Right atrium auricular region (tissue), 2 donors: ENCODE data around the gene NCOA1. TPM values are rescaled to one million over a fixed set of nuclear protein-coding genes. Genes with fewer than 3 reads are reported as not detected.
"Not testable (repeated sequence)": the region's sequence is repeated elsewhere in the genome, so short reads cannot be mapped to it uniquely, and the experiment has no call there.

ENCODE experiments used
- DNase-seq: peaks from one replicate; pipeline ENCODE4 v3.0.0-alpha.2; 2019; ENCODE audit warnings: low spot score
- H3K27ac ChIP-seq, 2 donors: fragments of 200-600 bp; sonication (generic); 1 replicate in 1 of 2; 2 replicates in 1 of 2; pipeline ENCODE4 v1.5.1; 2016 to 2019
- H3K27me3 ChIP-seq, 2 donors: fragments of 200-600 bp; sonication (generic); one replicate each; pipeline versions ENCODE4 v1.5.1 to v1.6.0; 2017 to 2019
- H3K36me3 ChIP-seq: fragments of 200-600 bp; sonication (generic); one replicate; pipeline ENCODE4 v1.5.1; 2016
- H3K4me1 ChIP-seq, 2 donors: fragments of 200-600 bp; sonication (generic); one replicate each; pipeline versions ENCODE4 v1.5.1 to v1.6.0; 2017 to 2019
- H3K4me3 ChIP-seq, 2 donors: fragments of 200-600 bp; sonication (generic); 1 replicate in 1 of 2; 2 replicates in 1 of 2; pipeline ENCODE4 v1.5.1; 2017 to 2019; ENCODE audit warnings: mild to moderate bottlenecking in 1 of 2, moderate library complexity in 1 of 2
- H3K9me3 ChIP-seq, 2 donors: fragments of 200-600 bp; sonication (generic); one replicate each; pipeline ENCODE4 v1.5.1; 2019
- total RNA-seq, 2 donors: library from RNA; depleted of rRNA; stranded (reverse); fragments of >200 nt; gene quantifications; one replicate each; pipeline ENCODE4 v1.1.0, GENCODE V29; 2016
- TF ChIP-seq, protein P1 (sequence below), 2 donors: fragments of 200-600 bp; sonication (generic); IDR thresholded peaks; one replicate each; pipeline ENCODE4 v1.5.1; 2019; ENCODE audit warnings: antibody characterized with exemption in 2 of 2

NCOA1 gene
- total RNA-seq, 2 donors from 2014 or later, result 33.8 to 43.6 TPM

DNA sequence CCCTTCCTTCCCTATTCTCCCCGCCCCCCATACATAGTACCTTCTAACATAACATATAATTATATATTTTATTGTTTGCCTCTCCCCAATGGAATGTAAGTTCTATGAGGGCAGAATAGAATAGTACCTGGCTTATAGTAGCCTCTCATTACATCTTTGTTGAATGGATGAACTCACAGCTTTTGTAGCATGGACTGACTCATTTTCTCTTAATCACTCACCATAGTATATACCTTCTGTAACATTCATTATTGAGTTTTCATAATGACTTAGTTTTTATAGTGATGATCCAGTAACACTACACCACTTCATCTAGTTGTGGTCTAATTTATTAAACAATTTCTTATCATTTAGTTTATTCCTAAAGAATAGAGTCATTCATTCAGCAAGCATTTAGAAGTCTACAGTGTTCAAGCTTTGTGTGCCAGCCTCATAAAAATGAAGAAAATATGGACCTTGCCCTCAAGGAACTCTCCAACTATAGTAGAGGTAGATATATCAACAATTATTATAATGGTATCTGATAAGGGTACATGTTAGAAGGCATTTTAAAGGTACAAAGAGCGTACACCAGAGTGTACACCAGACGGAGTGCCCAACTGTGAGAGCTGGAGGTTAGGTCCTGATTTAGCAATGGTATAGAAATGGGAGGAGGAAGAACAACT lies 31.1 kb downstream of the NCOA1 start:
- TF ChIP-seq, protein P1, sequence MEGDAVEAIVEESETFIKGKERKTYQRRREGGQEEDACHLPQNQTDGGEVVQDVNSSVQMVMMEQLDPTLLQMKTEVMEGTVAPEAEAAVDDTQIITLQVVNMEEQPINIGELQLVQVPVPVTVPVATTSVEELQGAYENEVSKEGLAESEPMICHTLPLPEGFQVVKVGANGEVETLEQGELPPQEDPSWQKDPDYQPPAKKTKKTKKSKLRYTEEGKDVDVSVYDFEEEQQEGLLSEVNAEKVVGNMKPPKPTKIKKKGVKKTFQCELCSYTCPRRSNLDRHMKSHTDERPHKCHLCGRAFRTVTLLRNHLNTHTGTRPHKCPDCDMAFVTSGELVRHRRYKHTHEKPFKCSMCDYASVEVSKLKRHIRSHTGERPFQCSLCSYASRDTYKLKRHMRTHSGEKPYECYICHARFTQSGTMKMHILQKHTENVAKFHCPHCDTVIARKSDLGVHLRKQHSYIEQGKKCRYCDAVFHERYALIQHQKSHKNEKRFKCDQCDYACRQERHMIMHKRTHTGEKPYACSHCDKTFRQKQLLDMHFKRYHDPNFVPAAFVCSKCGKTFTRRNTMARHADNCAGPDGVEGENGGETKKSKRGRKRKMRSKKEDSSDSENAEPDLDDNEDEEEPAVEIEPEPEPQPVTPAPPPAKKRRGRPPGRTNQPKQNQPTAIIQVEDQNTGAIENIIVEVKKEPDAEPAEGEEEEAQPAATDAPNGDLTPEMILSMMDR (IDR thresholded peaks at IDR 0.05), result no peak
- H3K4me1 ChIP-seq, result peaks cover 0 to 17% of the 10 kb centered on the region in 2 donors
- H3K4me3 ChIP-seq, result no peak overlapping the region
- no peaks in the 10 kb centered on the region for H3K36me3 ChIP-seq
- no peaks in the 10 kb centered on the region for H3K27me3 ChIP-seq
- H3K27ac ChIP-seq, result no peak overlapping the region
- no peak for DNase-seq
- no peaks in the 10 kb centered on the region for H3K9me3 ChIP-seq

DNA sequence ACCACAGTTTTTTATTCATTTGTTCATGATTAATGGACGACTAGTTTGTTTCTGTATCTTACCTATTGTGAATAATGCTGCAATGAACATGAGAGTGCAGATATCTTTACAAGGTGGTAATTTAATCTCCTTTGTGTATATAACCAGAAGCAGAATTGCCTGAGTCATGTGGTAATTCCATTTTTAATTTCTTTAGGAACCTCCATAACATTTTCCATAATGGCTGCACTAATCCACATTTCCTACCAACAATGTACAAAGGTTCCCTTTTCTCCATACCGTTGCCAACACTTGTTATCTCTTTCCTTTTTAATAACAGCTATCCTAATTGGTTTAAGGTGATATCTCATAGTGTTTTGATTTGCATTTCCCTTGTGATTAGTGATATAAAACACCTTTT lies 36.5 kb downstream of the NCOA1 start:
- no peaks in the 10 kb centered on the region for H3K27me3 ChIP-seq
- no peaks in the 10 kb centered on the region for H3K36me3 ChIP-seq
- H3K4me1 ChIP-seq, result no peaks in the 10 kb centered on the region
- H3K4me3 ChIP-seq, result no peak overlapping the region
- TF ChIP-seq, protein P1 (IDR thresholded peaks at IDR 0.05), result no peak
- H3K9me3 ChIP-seq, result no peaks in the 10 kb centered on the region
- DNase-seq, result no peak
- H3K27ac ChIP-seq, result no peak overlapping the region

DNA sequence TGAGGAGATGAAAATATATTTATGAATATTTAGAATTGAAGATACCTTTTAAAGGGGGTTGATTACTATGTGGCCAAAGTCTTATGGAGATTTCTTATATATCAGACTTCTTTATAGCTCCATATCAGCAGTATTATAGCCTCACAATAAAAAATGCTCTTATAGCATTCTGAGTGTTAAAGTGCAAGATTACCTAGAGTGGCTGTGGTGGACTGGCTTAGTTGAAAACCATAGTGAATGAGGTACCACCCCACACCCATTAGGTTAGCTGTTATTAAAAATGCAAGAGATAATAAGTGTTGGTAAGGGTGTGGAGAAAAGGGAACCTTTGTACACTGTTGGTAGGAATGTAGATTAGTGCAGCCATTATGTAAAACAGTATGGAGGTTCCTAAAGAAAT lies 39.7 kb downstream of the NCOA1 start:
- H3K27ac ChIP-seq, result no peak overlapping the region
- no peaks in the 10 kb centered on the region for H3K4me1 ChIP-seq
- TF ChIP-seq, protein P1 (IDR thresholded peaks at IDR 0.05), result no peak
- H3K27me3 ChIP-seq, result no peaks in the 10 kb centered on the region
- H3K36me3 ChIP-seq, result no peaks in the 10 kb centered on the region
- no peaks in the 10 kb centered on the region for H3K9me3 ChIP-seq
- DNase-seq, result no peak
- no peak overlapping the region for H3K4me3 ChIP-seq

DNA sequence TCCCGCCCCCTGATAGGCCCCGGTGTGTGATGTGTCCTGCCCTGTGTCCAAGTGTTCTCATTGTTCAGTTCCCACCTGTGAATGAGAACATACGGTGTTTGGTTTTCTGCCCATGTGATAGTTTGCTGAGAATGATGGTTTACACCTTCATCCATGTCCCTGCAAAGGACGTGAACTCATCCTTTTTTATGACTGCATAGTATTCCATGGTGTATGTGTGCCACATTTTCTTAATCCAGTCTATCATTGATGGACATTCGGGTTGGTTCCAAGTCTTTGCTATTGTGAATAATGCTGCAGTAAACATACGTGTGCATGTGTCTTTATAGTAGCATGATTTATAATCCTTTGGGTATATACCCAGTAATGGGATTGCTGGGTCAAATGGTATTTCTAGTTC lies 40.6 kb downstream of the NCOA1 start:
- not testable (repeated sequence) for H3K27ac ChIP-seq, H3K9me3 ChIP-seq

DNA sequence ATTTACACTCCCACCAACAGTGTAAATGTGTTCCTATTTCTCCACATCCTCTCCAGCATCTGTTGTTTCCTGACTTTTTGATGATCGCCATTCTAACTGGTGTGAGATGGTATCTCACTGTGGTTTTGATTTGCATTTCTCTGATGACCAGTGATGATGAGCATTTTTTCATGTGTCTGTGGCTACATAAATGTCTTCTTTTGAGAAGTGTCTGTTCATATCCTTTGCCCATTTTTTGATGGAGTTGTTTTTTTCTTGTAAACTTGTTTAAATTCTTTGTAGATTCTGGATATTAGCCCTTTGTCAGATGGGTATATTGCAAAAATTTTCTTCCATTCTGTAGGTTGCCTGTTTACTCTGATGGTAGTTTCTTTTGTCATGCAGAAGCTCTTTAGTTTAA lies 41.0 kb downstream of the NCOA1 start:
- H3K27me3 ChIP-seq, H3K4me1 ChIP-seq, H3K27ac ChIP-seq, H3K4me3 ChIP-seq, H3K36me3 ChIP-seq, H3K9me3 ChIP-seq, DNase-seq: not testable (repeated sequence)

More for the DNA sequence above, 40.6 kb downstream of the NCOA1 start:
- DNase-seq, H3K36me3 ChIP-seq, H3K4me1 ChIP-seq, H3K27me3 ChIP-seq, H3K4me3 ChIP-seq: not testable (repeated sequence)

DNA sequence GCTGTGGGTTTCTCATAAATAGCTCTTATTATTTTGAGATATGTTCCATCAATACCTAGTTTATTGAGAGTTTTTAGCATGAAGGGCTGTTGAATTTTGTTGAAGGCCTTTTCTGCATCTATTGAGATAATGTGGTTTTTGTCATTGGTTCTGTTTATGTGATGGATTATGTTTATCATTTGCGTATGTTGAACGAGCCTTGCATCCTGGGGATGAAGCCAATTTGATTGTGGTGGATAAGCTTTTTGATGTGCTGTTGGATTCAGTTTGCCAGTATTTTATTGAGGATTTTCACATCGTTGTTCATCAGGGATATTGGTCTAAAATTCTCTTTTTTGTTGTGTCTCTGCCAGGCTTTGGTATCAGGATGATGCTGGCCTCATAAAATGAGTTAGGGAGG lies 42.5 kb downstream of the NCOA1 start:
- not testable (repeated sequence) for H3K27ac ChIP-seq, H3K4me3 ChIP-seq, DNase-seq, H3K9me3 ChIP-seq, H3K4me1 ChIP-seq, H3K27me3 ChIP-seq, H3K36me3 ChIP-seq

DNA sequence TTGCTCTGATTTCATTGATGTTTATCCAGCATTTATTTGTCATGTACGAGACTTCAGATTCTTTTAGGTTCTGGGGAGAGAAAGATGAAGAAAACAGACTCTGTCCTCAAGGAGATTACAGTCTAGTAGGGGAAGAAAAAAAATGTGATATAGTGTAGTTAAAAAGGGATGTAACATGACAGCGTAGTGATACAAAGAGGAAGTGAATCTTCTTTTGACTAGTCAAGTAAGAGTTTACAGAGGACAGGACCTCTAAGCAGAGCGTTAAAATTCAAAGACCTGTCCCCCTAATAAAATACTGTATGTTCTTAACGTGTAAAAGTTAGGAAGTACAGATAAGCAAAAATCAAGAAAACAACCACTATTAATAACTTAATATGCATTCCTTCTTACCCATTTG lies 47.7 kb downstream of the NCOA1 start:
- Histone ChIP-seq H3K27ac (no peak overlapping the region), H3K36me3 (no peaks in the 10 kb centered on the region), H3K27me3 (no peaks in the 10 kb centered on the region), H3K4me3 (no peak overlapping the region), H3K4me1 (no peaks in the 10 kb centered on the region), H3K9me3 (peaks cover 0 to 4% of the 10 kb centered on the region in 2 donors)
- TF ChIP-seq, protein P1 (IDR thresholded peaks at IDR 0.05), result no peak
- no peak for DNase-seq
